Trophoblast cell (in vitro differentiated cells and primary cell): ENCODE data around the gene STRA6.

Experiments used
- DNase-seq, 2 donors: peaks; one replicate each; pipeline ENCODE4 v3.0.0-alpha.2; 2016
- H2AFZ ChIP-seq: 2 replicates; pipeline ENCODE4 v1.6.1; 2013; ENCODE audit warnings: low read length, moderate library complexity, mild to moderate bottlenecking; ENCODE audit not compliant: insufficient read depth, poor library complexity
- H2AK5ac ChIP-seq: 2 replicates; pipeline ENCODE4 v1.6.1; 2013; ENCODE audit warnings: mild to moderate bottlenecking, low read length
- H2BK120ac ChIP-seq: 2 replicates; pipeline ENCODE4 v1.6.1; 2013; ENCODE audit warnings: low read length, mild to moderate bottlenecking, moderate library complexity; ENCODE audit not compliant: insufficient read depth, poor library complexity
- H2BK12ac ChIP-seq: 2 replicates; pipeline ENCODE4 v1.6.1; 2013; ENCODE audit warnings: mild to moderate bottlenecking, low read length, moderate library complexity
- H2BK5ac ChIP-seq: 2 replicates; pipeline ENCODE4 v1.6.1; 2013; ENCODE audit warnings: low read length, low read depth, moderate library complexity, mild to moderate bottlenecking; ENCODE audit not compliant: poor library complexity
- H3K14ac ChIP-seq: 2 replicates; pipeline ENCODE4 v1.6.1; 2013; ENCODE audit warnings: mild to moderate bottlenecking, low read length
- H3K18ac ChIP-seq: 2 replicates; pipeline ENCODE4 v1.6.1; 2013; ENCODE audit warnings: mild to moderate bottlenecking, low read length
- H3K23ac ChIP-seq: 2 replicates; pipeline ENCODE4 v1.6.1; 2013; ENCODE audit warnings: low read length
- H3K27ac ChIP-seq: 2 replicates; pipeline ENCODE4 v1.5.1; 2013; ENCODE audit warnings: low read depth, mild to moderate bottlenecking, inconsistent platforms, low read length, moderate library complexity
- H3K27me3 ChIP-seq: 2 replicates; pipeline ENCODE4 v1.6.1; 2013; ENCODE audit warnings: inconsistent platforms, mild to moderate bottlenecking, low read length, moderate library complexity; ENCODE audit not compliant: insufficient read depth
- H3K36me3 ChIP-seq, 2 experiments: 1 replicate in 1 of 2; 2 replicates in 1 of 2; pipeline ENCODE4 v1.6.1; 2013; ENCODE audit warnings: low read length in 2 of 2, mild to moderate bottlenecking in 2 of 2, moderate library complexity in 1 of 2; ENCODE audit not compliant: insufficient read depth in 2 of 2, control insufficient read depth in 1 of 2
- H3K4ac ChIP-seq: 2 replicates; pipeline ENCODE4 v1.6.1; 2013; ENCODE audit warnings: low read depth, mild to moderate bottlenecking, low read length, moderate library complexity
- H3K4me1 ChIP-seq, 2 experiments: 1 replicate in 1 of 2; 2 replicates in 1 of 2; pipeline ENCODE4 v1.6.1; 2013; ENCODE audit warnings: low read length in 2 of 2, mild to moderate bottlenecking in 2 of 2, moderate library complexity in 1 of 2; ENCODE audit not compliant: insufficient read depth in 2 of 2, control insufficient read depth in 1 of 2
- H3K4me2 ChIP-seq: 2 replicates; pipeline ENCODE4 v1.6.1; 2013; ENCODE audit warnings: inconsistent platforms, mild to moderate bottlenecking, low read length, moderate library complexity
- H3K4me3 ChIP-seq: 2 replicates; pipeline ENCODE4 v1.5.1; 2013; ENCODE audit warnings: mild to moderate bottlenecking, low read depth, low read length, inconsistent platforms
- H3K79me1 ChIP-seq: one replicate; pipeline ENCODE4 v1.6.1; 2013; ENCODE audit warnings: low read length
- H3K79me2 ChIP-seq: 2 replicates; pipeline ENCODE4 v1.6.1; 2013; ENCODE audit warnings: low read length, mild to moderate bottlenecking; ENCODE audit not compliant: control insufficient read depth, insufficient read depth, poor library complexity
- H3K9ac ChIP-seq: 2 replicates; pipeline ENCODE4 v1.6.1; 2013; ENCODE audit warnings: mild to moderate bottlenecking, low read length
- H3K9me3 ChIP-seq: 2 replicates; pipeline ENCODE4 v1.6.1; 2013; ENCODE audit warnings: low read depth, mild to moderate bottlenecking, control low read depth, inconsistent platforms, low read length; ENCODE audit not compliant: insufficient read depth
- H4K12ac ChIP-seq: 2 replicates; pipeline ENCODE4 v1.6.1; 2013; ENCODE audit warnings: low read depth, mild to moderate bottlenecking, low read length, moderate library complexity
- H4K8ac ChIP-seq: 2 replicates; pipeline ENCODE4 v1.6.1; 2013; ENCODE audit warnings: low read depth, mild to moderate bottlenecking, low read length, moderate library complexity
- H4K91ac ChIP-seq: one replicate; pipeline ENCODE4 v1.6.1; 2013; ENCODE audit warnings: low read depth, mild to moderate bottlenecking, low read length, moderate library complexity
- WGBS: extraction: QIAGEN DNeasy Blood & Tissue Kit; methylation state at CpG from one replicate; pipeline ENCODE4 v1.1.7; 2013; ENCODE audit warnings: missing lambda C conversion rate; ENCODE audit not compliant: insufficient read length, insufficient coverage; ENCODE audit errors: extremely low coverage; 5-methylcytosine and 5-hydroxymethylcytosine counted together

STRA6 gene

GRCh38 chr15:74229686-74230085, 27.1 kb upstream of the STRA6 start:
- no peak overlapping the region for H4K12ac ChIP-seq
- no peak overlapping the region for H2AFZ ChIP-seq
- no peak overlapping the region for H3K4ac ChIP-seq
- no peak overlapping the region for H3K4me3 ChIP-seq
- H3K9ac ChIP-seq, result no peak overlapping the region
- H2BK120ac ChIP-seq, result no peak overlapping the region
- H3K36me3 ChIP-seq, result no peaks in the 10 kb centered on the region
- H3K4me2 ChIP-seq, result no peak overlapping the region
- H3K4me1 ChIP-seq, result no peaks in the 10 kb centered on the region
- DNase-seq, result no peak
- H2BK12ac ChIP-seq, result no peak overlapping the region
- H3K9me3 ChIP-seq, result no peaks in the 10 kb centered on the region
- H3K79me1 ChIP-seq, result no peaks in the 10 kb centered on the region
- no peak overlapping the region for H4K91ac ChIP-seq
- no peak overlapping the region for H3K23ac ChIP-seq
- H3K27ac ChIP-seq, result no peak overlapping the region
- H3K27me3 ChIP-seq, result no peaks in the 10 kb centered on the region
- WGBS, result no CpG with 5 or more reads among the region's 3 CpGs
- H2BK5ac ChIP-seq, result no peak overlapping the region
- no peak overlapping the region for H2AK5ac ChIP-seq
- no peak overlapping the region for H3K14ac ChIP-seq
- H4K8ac ChIP-seq, result no peak overlapping the region
- no peak overlapping the region for H3K18ac ChIP-seq
- no peaks in the 10 kb centered on the region for H3K79me2 ChIP-seq

GRCh38 chr15:74228723-74229081, 26.1 kb upstream of the STRA6 start:
- Histone ChIP-seq H2BK120ac (no peak overlapping the region), H3K79me2 (no peaks in the 10 kb centered on the region), H3K9me3 (no peaks in the 10 kb centered on the region), H3K4me3 (no peak overlapping the region), H2BK5ac (no peak overlapping the region), H3K27me3 (no peaks in the 10 kb centered on the region), H3K4me2 (no peak overlapping the region), H3K27ac (no peak overlapping the region), H4K91ac (no peak overlapping the region), H3K14ac (no peak overlapping the region), H3K9ac (no peak overlapping the region), H3K79me1 (no peaks in the 10 kb centered on the region), H2BK12ac (no peak overlapping the region), H3K36me3 (no peaks in the 10 kb centered on the region), H4K8ac (no peak overlapping the region), H3K4me1 (peaks cover 7 to 9% of the 10 kb centered on the region in 2 experiments), H3K23ac (no peak overlapping the region), H4K12ac (no peak overlapping the region), H3K18ac (no peak overlapping the region), H2AFZ (no peak overlapping the region), H3K4ac (no peak overlapping the region), H2AK5ac (no peak overlapping the region)
- no CpG with 5 or more reads among the region's 17 CpGs for WGBS
- no peak for DNase-seq

GRCh38 chr15:74227968-74228722, 25.6 kb upstream of the STRA6 start:
- Histone ChIP-seq H3K4me3 (no peak overlapping the region), H2BK120ac (no peak overlapping the region), H2AFZ (no peak overlapping the region), H2BK12ac (no peak overlapping the region), H3K23ac (no peak overlapping the region), H3K18ac (no peak overlapping the region), H2BK5ac (no peak overlapping the region), H3K14ac (no peak overlapping the region), H3K79me1 (no peaks in the 10 kb centered on the region), H3K4ac (no peak overlapping the region), H3K4me2 (no peak overlapping the region), H3K27ac (no peak overlapping the region), H3K79me2 (no peaks in the 10 kb centered on the region), H4K12ac (no peak overlapping the region), H3K36me3 (no peaks in the 10 kb centered on the region), H3K4me1 (peaks cover 7 to 11% of the 10 kb centered on the region in 2 experiments), H2AK5ac (no peak overlapping the region), H4K91ac (no peak overlapping the region), H3K9ac (no peak overlapping the region), H3K9me3 (no peaks in the 10 kb centered on the region), H3K27me3 (no peaks in the 10 kb centered on the region), H4K8ac (no peak overlapping the region)
- DNase-seq, result no peak
- WGBS, result no CpG with 5 or more reads among the region's 11 CpGs

GRCh38 chr15:74226761-74227540, 24.4 kb upstream of the STRA6 start:
- Histone ChIP-seq H3K4ac (no peak overlapping the region), H2BK12ac (no peak overlapping the region), H3K23ac (no peak overlapping the region), H3K79me1 (no peaks in the 10 kb centered on the region), H2BK5ac (no peak overlapping the region), H3K27ac (no peak overlapping the region), H3K4me3 (no peak overlapping the region), H3K4me1 (peaks cover 7 to 11% of the 10 kb centered on the region in 2 experiments), H4K8ac (no peak overlapping the region), H2AK5ac (no peak overlapping the region), H3K18ac (no peak overlapping the region), H3K4me2 (no peak overlapping the region), H3K9me3 (no peaks in the 10 kb centered on the region), H4K12ac (no peak overlapping the region), H4K91ac (no peak overlapping the region), H2AFZ (no peak overlapping the region), H3K27me3 (peaks cover 4% of the 10 kb centered on the region), H3K79me2 (no peaks in the 10 kb centered on the region), H3K9ac (no peak overlapping the region), H2BK120ac (no peak overlapping the region), H3K14ac (no peak overlapping the region), H3K36me3 (no peaks in the 10 kb centered on the region)
- no peak for DNase-seq
- no CpG with 5 or more reads among the region's 10 CpGs for whole genome bisulfite sequencing
